HG03066 (cell line): ENCODE measurements around the gene PTCH1.

Experiments used
- ATAC-seq: cut with Tn5 transposase; IDR thresholded peaks from one replicate; pipeline ENCODE4 v1.9.1; 2021; ENCODE audit warnings: low read depth; ENCODE audit not compliant: unreplicated experiment

Gene PTCH1

GRCh38 chr9:95446259-95446658 is 70.5 kb downstream of the PTCH1 start:
- no peak for ATAC-seq

GRCh38 chr9:95444160-95444559 is 72.6 kb downstream of the PTCH1 start:
- no peak for ATAC-seq

- no peak for ATAC-seq
Measured at GRCh38 chr9:95443301-95443700, 73.5 kb downstream of the PTCH1 start.

GRCh38 chr9:95441081-95441480 is 75.7 kb downstream of the PTCH1 start:
- no peak for ATAC-seq

- ATAC-seq: no peak
Measured at GRCh38 chr9:95440447-95440846, 76.3 kb downstream of the PTCH1 start.

GRCh38 chr9:95438561-95439357 is 78.0 kb downstream of the PTCH1 start:
- ATAC-seq: no peak

- ATAC-seq: no peak
Measured at GRCh38 chr9:95437559-95437958, 79.2 kb downstream of the PTCH1 start.

GRCh38 chr9:95436416-95436815 is 80.4 kb downstream of the PTCH1 start:
- no peak for ATAC-seq

- no peak for ATAC-seq
Measured at GRCh38 chr9:95435074-95435728, 81.6 kb downstream of the PTCH1 start.

- no peak for ATAC-seq
Measured at GRCh38 chr9:95434116-95435073, 82.4 kb downstream of the PTCH1 start.

- no peak for ATAC-seq
Measured at GRCh38 chr9:95433096-95433819, 83.5 kb downstream of the PTCH1 start.

- no peak for ATAC-seq
Measured at GRCh38 chr9:95431286-95431685, 85.5 kb downstream of the PTCH1 start.

GRCh38 chr9:95429948-95430620 is 86.7 kb downstream of the PTCH1 start:
- ATAC-seq: no peak

- no peak for ATAC-seq
Measured at GRCh38 chr9:95429096-95429495, 87.7 kb downstream of the PTCH1 start.

- no peak for ATAC-seq
Measured at GRCh38 chr9:95425910-95426551, 90.7 kb downstream of the PTCH1 start.

- no peak for ATAC-seq
Measured at GRCh38 chr9:95422650-95423049, 94.1 kb downstream of the PTCH1 start.

GRCh38 chr9:95420518-95420917 is 96.3 kb downstream of the PTCH1 start:
- no peak for ATAC-seq

- ATAC-seq: no peak
Measured at GRCh38 chr9:95419444-95419843, 97.3 kb downstream of the PTCH1 start.

- no peak for ATAC-seq
Measured at GRCh38 chr9:95415158-95415557, 101.6 kb downstream of the PTCH1 start.
